Glutamatergic neuron (in vitro differentiated cells): ENCODE measurements around the gene ATG16L2. TPM values are rescaled to one million over a fixed set of nuclear protein-coding genes. Genes with fewer than 3 reads are reported as not detected.

ENCODE experiments used
- DNase-seq: peaks from one replicate; pipeline ENCODE4 v3.0.0; 2022
- H3K27ac Mint-ChIP-seq: one replicate; pipeline ENCODE4 v1.8.0; 2020; ENCODE audit warnings: mild to moderate bottlenecking, mixed read lengths, inconsistent platforms; ENCODE audit not compliant: unreplicated experiment
- H3K27me3 Mint-ChIP-seq: one replicate; pipeline ENCODE4 v1.8.0; 2020; ENCODE audit warnings: mild to moderate bottlenecking, moderate library complexity, mixed read lengths, inconsistent platforms; ENCODE audit not compliant: unreplicated experiment
- H3K36me3 Mint-ChIP-seq: one replicate; pipeline ENCODE4 v1.8.0; 2020; ENCODE audit warnings: mild to moderate bottlenecking, mixed read lengths, inconsistent platforms; ENCODE audit not compliant: unreplicated experiment
- H3K4me1 Mint-ChIP-seq: one replicate; pipeline ENCODE4 v1.8.0; 2020; ENCODE audit warnings: mild to moderate bottlenecking, low read depth, mixed read lengths, inconsistent platforms; ENCODE audit not compliant: unreplicated experiment
- H3K4me3 Mint-ChIP-seq: one replicate; pipeline ENCODE4 v1.8.0; 2020; ENCODE audit warnings: mild to moderate bottlenecking, mixed read lengths, inconsistent platforms; ENCODE audit not compliant: unreplicated experiment
- H3K9me3 Mint-ChIP-seq: one replicate; pipeline ENCODE4 v1.8.0; 2020; ENCODE audit warnings: mild to moderate bottlenecking, moderate library complexity, mixed read lengths, inconsistent platforms; ENCODE audit not compliant: unreplicated experiment
- total RNA-seq: library from RNA; stranded (reverse); fragmentation: NEBNext Ultra II Directional; extraction: Animal tissue kit (Norgen Biotek cat#: 25700); gene quantifications from one replicate; pipeline ENCODE4 v1.2.1, GENCODE V29; 2021; ENCODE audit not compliant: unreplicated experiment
- TF ChIP-seq, protein P1 (sequence below): fragments of 200-600 bp; sonication (generic); IDR thresholded peaks from one replicate; pipeline ENCODE4 v1.5.0; 2021; ENCODE audit not compliant: partially characterized antibody, unreplicated experiment

The ATG16L2 gene
- total RNA-seq, 1 donor from 2014 or later = 6.9 TPM

DNA sequence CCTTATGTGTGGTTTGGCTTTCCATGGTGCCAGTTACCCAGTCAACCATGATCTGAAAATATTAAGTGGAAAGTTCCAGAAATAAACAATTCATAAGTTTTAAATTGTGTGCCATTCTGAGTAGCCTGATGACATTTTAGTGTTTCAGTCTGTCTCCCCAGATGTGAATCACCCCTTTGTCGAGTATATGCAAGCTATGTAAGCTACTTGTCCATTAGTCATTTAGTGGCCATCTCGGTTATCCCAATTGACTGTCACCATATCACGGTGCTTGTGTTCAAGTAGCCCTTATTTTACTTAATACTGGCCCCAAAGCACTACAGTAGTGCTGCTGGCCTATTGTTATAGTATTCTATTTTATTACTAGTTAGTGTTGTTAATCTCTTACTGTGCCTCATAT lies 44.9 kb downstream of the ATG16L2 start:
- no peaks in the 10 kb centered on the region for H3K36me3 Mint-ChIP-seq

DNA sequence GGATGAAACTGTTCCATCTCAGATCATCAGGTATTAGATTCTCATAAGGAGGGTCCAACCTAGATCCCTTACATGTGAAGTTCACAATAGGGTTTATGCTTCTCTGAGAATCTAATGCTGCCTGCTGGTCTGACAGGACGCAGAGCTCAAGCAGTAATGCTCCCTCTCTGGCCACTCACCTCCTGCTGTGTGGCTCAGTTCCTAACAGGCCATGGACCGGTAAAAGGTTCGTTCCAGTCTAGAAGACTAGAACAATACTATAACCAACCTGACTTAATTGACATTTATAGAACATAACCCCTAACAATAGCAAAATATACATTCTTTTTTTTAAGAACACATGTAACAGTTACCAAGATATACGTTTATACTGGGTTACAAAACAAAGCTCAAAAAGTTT lies 45.8 kb downstream of the ATG16L2 start:
- no peaks in the 10 kb centered on the region for H3K27me3 Mint-ChIP-seq
- H3K4me1 Mint-ChIP-seq = no peaks in the 10 kb centered on the region
- H3K9me3 Mint-ChIP-seq = peaks cover 3% of the 10 kb centered on the region
- no peak for DNase-seq
- no peaks in the 10 kb centered on the region for H3K36me3 Mint-ChIP-seq
- TF ChIP-seq, protein P1, sequence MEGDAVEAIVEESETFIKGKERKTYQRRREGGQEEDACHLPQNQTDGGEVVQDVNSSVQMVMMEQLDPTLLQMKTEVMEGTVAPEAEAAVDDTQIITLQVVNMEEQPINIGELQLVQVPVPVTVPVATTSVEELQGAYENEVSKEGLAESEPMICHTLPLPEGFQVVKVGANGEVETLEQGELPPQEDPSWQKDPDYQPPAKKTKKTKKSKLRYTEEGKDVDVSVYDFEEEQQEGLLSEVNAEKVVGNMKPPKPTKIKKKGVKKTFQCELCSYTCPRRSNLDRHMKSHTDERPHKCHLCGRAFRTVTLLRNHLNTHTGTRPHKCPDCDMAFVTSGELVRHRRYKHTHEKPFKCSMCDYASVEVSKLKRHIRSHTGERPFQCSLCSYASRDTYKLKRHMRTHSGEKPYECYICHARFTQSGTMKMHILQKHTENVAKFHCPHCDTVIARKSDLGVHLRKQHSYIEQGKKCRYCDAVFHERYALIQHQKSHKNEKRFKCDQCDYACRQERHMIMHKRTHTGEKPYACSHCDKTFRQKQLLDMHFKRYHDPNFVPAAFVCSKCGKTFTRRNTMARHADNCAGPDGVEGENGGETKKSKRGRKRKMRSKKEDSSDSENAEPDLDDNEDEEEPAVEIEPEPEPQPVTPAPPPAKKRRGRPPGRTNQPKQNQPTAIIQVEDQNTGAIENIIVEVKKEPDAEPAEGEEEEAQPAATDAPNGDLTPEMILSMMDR = no peak
- H3K27ac Mint-ChIP-seq = no peak overlapping the region
- no peak overlapping the region for H3K4me3 Mint-ChIP-seq

More for the DNA sequence above, 44.9 kb downstream of the ATG16L2 start:
- TF ChIP-seq, protein P1 = no peak
- Mint-ChIP-seq H3K27me3 (no peaks in the 10 kb centered on the region), H3K4me1 (no peaks in the 10 kb centered on the region), H3K27ac (no peak overlapping the region), H3K4me3 (no peak overlapping the region), H3K9me3 (peaks cover 3% of the 10 kb centered on the region)
- no peak for DNase-seq

DNA sequence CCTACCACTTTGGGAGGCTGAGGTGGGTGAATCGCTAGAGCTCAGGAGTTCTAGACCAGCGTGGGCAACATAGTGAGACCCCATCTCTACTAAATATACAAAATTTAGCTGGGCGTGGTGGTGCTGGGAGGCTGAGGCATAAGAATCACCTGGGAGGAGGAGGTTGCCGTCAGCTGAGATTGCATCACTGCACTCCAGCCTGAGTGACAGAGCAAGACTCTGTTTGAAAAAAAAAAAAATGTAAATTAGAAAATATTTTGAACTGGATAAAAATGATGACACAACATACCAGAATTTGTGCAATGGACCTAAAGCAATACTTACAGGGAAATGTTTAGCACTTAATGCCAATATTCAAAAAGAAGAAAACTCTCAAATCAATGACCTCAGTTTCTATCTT lies 46.4 kb downstream of the ATG16L2 start:
- no peaks in the 10 kb centered on the region for H3K36me3 Mint-ChIP-seq
- TF ChIP-seq, protein P1 = no peak
- no peaks in the 10 kb centered on the region for H3K27me3 Mint-ChIP-seq
- H3K4me3 Mint-ChIP-seq = no peak overlapping the region
- peaks cover 3% of the 10 kb centered on the region for H3K9me3 Mint-ChIP-seq
- no peak for DNase-seq
- no peaks in the 10 kb centered on the region for H3K4me1 Mint-ChIP-seq
- no peak overlapping the region for H3K27ac Mint-ChIP-seq

DNA sequence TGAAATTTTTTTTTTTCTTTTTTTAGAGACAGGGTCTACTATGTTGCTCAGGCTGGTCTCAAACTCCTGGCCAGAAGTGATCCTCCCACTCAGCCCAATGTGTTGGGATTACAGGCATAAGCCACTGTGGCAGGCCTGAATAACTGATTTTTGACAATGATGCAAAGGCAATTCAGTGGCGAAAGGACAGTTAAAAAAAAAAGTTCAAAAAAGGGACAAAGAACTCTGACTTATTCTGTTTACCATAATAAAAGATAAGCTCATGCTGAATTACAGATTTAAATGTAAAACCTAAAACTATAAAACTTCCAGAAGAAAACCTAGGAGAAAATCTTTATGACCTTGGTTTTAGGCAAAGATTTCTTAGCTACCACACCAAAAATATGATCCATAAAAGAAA lies 48.9 kb downstream of the ATG16L2 start:
- H3K36me3 Mint-ChIP-seq = peaks cover 5% of the 10 kb centered on the region
- no peak overlapping the region for H3K4me3 Mint-ChIP-seq
- TF ChIP-seq, protein P1 = no peak
- no peak overlapping the region for H3K27ac Mint-ChIP-seq
- DNase-seq = no peak
- H3K4me1 Mint-ChIP-seq = no peaks in the 10 kb centered on the region
- H3K27me3 Mint-ChIP-seq = no peaks in the 10 kb centered on the region
- H3K9me3 Mint-ChIP-seq = peaks cover 3% of the 10 kb centered on the region

DNA sequence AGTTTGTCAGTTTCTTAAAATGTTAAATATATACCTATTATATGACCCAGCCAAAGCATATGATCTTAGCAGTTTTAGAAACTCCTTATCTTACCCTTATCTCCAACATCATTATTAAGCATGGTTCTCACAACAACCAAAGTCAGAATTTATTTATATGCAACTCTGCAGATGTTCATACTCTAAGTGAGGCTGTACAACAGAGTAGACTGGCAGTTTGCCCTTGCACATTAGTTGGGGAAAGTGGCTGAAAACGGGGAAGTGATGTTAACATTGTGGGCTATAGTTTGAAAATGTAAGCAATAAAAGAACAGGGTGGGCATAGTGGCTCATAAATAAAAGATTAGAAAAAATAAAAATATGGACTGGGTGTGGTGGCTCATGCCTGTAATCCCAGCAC lies 49.7 kb downstream of the ATG16L2 start:
- Mint-ChIP-seq H3K4me3 (no peak overlapping the region), H3K27ac (no peak overlapping the region), H3K27me3 (no peaks in the 10 kb centered on the region), H3K36me3 (peaks cover 7% of the 10 kb centered on the region), H3K4me1 (no peaks in the 10 kb centered on the region), H3K9me3 (no peaks in the 10 kb centered on the region)
- TF ChIP-seq, protein P1 = no peak
- DNase-seq = no peak
